Glomerular visceral epithelial cell (primary cell): Measurements from ENCODE around the gene SETD3.

Experiments used
- DNase-seq: peaks from one replicate; pipeline ENCODE4 v3.0.0-alpha.2; 2016; ENCODE audit errors: extremely low spot score

SETD3 gene

GRCh38 chr14:99424306-99424877, 56.3 kb downstream of the SETD3 start:
- no peak for DNase-seq

GRCh38 chr14:99423434-99423833, 57.2 kb downstream of the SETD3 start:
- no peak for DNase-seq

DNA sequence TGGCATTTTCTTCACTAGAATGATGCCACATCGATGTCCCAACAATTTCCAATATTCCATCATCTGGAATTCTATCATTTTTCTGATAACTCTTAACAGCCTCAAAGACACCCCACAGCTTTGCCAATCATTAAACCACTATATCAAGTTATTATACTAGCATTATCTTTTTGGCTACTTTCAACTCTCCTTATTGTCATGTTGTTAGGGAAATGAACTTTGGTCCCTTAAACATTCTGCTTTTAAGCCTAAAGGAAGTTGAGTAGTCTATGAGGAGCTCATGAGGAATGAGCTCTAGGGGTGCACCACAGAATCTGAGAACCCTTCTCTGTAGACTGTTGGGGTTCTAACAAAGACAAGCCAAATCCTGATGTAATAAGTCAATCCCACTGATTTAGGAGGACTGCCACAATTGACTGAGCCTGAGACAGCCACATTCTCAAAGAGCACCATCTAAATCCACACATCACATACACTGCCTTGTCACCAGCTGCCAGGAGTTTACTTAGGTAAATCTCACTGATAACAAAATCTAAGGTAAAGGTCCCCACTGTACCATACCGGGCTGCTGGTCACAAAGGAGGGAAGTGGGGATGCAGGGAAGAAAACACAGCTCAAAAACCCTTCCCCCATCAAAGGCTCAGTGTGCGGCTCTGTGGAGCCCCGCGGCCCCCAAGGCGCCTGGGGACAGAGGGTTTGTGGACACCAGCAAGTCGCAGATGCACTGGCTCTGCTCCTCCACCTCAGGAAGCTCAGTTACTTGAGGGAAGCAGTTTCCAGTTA, 58.2 kb downstream of the SETD3 start:
- DNase-seq = no peak

DNA sequence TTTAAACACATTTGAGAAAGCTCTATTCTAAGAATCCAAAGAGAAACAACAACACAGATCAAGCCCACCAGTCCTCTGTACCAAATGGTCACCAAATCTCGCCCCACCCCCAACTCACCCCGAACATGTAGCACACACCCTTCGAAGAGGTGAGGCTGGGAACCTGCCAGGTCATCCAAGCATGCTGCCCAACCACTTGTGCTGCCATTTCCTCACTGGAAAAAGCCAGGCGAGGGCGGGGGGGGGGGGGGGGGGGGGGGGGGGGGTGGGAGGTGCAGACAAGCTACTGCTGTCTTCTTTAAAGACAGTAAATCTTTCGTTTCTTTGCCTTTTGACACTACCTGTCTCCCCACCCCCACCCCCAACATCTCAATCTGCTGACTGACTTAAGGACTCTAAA, 59.9 kb downstream of the SETD3 start:
- DNase-seq = peak; percentile 35

DNA sequence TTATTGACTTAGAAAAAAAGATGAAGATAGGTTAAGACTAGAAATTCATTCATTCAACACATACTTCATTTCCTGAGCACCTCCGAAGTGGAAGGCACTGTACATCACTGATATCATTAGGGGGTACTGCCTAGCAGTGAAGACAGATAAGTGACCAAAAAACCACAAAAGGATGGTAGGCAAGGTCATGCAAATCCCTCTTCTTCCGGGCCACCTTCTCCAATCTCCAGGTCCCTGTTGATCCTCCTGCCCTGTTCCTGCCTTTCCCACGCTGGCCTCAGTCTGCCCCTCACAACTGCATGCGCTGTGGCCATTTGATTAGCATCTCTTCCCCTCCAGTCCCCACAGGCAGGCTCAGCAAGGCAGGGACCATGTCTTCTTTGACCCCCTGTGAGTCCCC, 60.8 kb downstream of the SETD3 start:
- DNase-seq = no peak

- no peak for DNase-seq
Measured at GRCh38 chr14:99418242-99418641, 62.4 kb downstream of the SETD3 start.

GRCh38 chr14:99416909-99417308, 63.8 kb downstream of the SETD3 start:
- DNase-seq = no peak

- DNase-seq = peak; percentile 81
Measured at GRCh38 chr14:99415496-99416281, 65.0 kb downstream of the SETD3 start.

GRCh38 chr14:99413911-99414310, 66.7 kb downstream of the SETD3 start:
- DNase-seq = no peak

GRCh38 chr14:99413172-99413571, 67.5 kb downstream of the SETD3 start:
- no peak for DNase-seq

DNA sequence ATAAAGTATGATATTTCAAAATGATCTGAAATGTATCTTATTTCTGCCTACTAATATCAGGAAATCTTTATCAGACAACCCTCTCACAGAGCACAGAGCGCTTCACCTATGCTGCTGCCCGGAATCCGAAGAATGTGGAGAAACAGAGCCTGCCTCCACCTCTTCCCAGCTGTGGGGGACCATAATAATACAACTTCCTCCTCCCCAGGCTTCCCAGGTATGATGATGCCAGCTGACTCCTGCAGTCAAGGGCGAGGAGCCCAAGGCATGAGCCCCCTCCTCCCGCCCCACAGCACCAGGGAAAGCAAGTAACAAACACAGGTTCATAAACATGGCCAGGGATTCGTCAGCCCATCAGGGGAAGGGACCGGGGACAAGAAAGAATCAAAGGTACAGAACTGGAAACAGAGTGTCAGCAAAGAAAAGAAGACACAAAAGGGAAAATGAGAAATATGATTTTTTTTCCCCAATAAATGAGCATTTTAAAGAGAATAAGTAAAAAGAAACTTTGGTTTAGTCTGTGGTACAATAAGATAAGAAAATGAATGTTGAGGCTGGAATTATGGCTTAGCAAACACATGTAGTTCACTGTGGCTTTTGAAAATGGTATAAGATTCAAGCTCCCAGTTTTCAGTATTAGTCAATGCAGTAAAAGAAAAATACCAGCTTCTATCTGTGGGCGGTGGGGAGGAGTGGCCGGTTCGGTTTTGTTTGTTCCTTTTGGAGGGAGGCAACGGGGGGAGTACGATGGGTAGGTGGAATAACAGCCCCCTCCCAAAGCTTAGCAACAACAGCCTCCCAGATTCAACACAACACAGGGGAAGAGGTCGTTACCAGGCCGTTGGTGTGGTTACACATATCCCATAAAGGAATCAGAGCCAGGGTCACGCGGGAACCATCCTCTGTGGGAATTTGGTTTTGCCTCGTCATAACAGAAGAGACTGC, 68.3 kb downstream of the SETD3 start:
- peak; percentile 43 for DNase-seq

- DNase-seq = no peak
Measured at GRCh38 chr14:99410019-99410418, 70.6 kb downstream of the SETD3 start.

DNA sequence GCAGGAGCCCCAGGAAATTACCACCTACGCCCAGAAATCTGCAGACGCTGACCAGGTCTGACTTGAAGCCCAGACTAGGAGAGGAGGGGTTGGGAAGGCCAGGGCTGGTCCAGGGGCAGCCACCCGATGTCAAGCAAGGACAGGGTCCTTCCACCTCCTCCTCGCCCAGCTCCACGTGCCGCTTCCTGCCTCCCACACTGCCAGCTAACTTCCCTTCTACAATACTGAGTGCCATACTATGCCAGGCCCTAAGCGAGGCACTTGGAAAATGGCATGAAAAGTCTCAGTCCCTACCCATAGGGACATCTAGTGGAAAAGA, 71.7 kb downstream of the SETD3 start:
- no peak for DNase-seq

- DNase-seq = no peak
Measured at GRCh38 chr14:99408286-99408970, 72.2 kb downstream of the SETD3 start.

DNA sequence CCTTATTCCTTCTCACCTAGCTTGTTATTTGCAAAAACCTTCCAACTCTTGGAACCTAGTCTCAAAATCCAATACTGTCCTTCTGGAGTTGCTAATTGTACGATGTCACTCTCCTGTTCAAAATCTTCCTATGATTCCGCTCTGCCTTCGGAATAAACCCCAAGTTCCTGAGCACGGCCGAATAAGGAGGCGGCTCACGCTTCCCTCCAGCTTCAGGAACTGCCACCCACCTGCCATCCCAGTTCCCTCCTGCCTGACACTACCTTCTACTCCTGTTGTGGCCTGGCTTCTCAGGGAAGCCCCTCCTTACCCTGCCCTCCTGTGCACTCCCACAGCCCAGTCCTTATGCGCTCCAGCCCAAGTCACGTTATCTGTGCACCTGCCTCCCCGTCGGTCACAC, 73.2 kb downstream of the SETD3 start:
- no peak for DNase-seq

DNA sequence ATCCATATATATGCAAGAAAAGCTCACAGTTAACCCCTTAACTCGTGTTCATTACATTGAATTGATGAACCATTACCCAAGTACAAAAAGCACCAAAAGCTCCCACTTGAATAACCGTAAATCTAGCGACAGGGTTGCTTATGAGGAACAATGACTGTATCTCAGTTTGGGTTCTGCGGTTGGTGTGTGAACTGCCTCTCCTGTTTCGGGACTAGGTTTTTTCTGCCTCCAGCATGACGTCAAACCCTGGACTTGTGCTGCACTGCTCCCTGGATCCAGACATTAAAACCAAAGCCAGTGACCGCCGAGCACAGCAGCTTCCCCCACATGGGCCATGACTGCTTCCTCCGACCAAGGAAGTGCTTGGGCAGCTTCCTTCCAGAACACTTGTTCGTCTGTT, 77.7 kb downstream of the SETD3 start:
- no peak for DNase-seq

DNA sequence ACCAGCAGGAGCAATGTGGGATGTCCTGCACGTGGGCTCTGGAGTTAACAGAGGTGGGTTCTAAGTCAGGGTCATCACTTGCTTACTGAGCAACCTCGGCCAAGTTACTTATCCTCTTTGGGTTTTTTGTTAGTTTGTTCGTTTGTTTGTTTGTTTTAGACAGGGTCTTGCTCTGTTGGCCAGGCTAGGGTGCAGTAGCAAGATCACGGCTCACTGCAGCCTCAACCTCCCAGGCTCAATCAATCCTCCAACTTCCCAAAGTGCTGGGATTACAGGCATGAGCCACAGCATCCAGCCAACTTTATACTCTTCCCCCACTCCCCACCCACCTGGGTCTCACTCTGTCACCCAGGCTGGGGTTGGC, 78.4 kb downstream of the SETD3 start:
- no peak for DNase-seq

GRCh38 chr14:99401621-99402284, 78.9 kb downstream of the SETD3 start:
- no peak for DNase-seq

DNA sequence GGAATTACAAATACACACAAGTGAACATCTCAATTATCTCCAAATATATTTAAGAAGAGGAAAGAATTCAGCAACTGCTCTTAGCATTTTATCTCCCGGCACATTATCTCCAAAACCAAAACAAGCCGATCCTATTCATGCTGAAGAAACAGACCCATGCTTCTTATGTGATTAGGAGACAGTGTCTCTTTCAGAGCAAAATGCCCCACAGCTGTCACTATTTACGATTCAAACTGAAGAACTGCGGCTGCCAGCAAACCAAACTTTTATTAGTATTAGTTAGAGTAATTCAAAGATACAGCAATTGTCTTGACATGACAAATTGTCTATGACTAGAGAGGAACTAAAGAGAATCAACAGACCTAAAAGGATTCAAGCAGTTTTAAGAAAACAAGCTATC, 79.4 kb downstream of the SETD3 start:
- no peak for DNase-seq

- no peak for DNase-seq
Measured at GRCh38 chr14:99397698-99398097, 83.0 kb downstream of the SETD3 start.
